Endometrium (tissue), 2 donors: ENCODE results near the gene L3MBTL4.

ENCODE experiments used
- FAIRE-seq: peaks from 2 replicates; lab custom pipeline; 2012; peaks lifted over from hg19 to GRCh38; lab: Jason Lieb, UNC
- donor health status: control.
- donor health status: control.

L3MBTL4 gene

GRCh38 chr18:5961097-5961827, 453.4 kb downstream of the L3MBTL4 start:
- no peak for FAIRE-seq

- FAIRE-seq: no peak
Observed at GRCh38 chr18:5958822-5959221, 455.9 kb downstream of the L3MBTL4 start.

DNA sequence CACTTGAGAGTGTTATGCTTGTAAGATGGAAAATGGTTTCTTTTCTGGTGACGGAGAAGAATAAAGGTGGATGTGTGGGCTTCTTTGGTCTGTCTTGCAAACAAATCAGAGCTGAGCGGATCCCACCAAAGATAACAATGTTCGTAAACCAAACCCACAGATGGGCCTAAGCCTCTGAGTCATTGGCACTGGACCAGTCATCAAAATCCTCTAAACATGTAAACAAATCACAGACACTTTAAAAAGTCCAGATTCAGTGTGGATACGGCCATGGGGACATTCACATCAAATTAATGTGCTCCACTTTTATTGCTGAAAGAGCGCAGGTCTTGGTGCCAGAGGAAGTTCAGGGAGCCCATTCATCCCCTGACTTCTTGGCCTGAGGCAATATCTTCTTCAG, 458.9 kb downstream of the L3MBTL4 start:
- FAIRE-seq: no peak

DNA sequence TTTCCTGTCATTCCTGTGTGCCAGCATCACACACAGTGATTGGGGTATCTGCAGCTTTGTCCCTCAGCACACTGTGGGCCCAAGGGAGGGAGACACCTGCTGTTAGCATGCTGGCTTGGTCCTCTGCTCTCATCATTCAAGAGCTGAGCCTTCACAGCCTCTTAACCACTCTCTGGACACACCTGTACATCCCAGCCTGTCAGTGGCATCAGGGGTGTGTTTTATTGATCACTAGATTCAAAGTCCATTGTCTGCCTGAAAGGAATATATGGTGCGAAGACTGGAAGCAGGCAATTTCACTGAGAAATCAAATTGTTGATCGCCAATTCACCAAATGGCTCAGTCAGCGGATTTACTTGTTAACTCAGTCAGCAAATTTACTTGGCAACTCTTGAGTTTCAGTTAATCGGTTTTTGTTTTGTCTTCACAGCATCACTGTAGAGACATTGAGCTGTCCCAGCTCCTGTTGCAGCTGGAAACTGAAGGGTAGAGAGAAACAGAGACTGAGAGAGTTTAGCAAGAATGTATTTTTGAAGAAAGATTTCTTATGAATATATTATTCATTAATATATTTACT, 463.1 kb downstream of the L3MBTL4 start:
- no peak for FAIRE-seq

- FAIRE-seq: no peak
Observed at GRCh38 chr18:5948781-5949180, 465.9 kb downstream of the L3MBTL4 start.

- no peak for FAIRE-seq
Observed at GRCh38 chr18:5948237-5948636, 466.5 kb downstream of the L3MBTL4 start.

- no peak for FAIRE-seq
Observed at GRCh38 chr18:5944448-5944847, 470.3 kb downstream of the L3MBTL4 start.

- FAIRE-seq: no peak
Observed at GRCh38 chr18:5943514-5943913, 471.2 kb downstream of the L3MBTL4 start.

DNA sequence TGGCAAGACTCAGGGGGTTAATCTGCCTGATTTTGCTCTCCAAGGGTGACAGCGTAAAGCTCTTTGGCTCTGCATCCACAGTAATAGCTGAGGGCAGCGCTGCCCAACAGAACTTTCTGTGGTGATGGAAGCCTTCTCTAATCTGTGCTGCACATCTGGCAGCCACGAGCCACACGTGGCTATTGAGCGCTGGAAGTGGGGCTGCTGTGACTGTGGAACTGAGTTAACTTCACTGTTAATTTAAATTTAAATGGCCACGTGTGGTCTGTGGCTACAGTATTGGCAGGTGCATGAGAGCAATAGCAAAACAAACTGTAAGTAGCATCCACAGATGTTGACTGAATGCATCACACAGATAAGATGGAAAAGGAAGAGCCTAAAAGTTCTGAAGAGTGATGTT, 472.1 kb downstream of the L3MBTL4 start:
- FAIRE-seq: no peak

DNA sequence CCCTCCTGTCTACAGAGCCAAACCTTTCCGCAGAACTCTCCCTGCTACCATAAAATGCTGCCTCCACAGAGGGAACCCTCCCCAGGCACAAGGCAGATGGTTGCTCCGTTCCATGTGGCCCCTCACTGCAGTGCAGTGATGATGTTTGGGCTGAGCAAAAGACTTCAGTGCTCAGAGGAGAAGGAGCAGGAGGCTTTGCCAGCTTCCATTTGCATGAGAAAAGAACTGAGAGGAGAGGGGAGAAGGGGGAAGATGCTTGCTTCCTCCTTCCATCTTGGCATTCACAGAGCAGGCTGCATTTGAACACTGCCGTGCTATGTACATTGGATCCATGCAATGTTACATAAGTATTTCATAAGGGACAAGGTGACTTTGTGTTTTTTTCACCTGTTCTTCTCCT, 472.8 kb downstream of the L3MBTL4 start:
- FAIRE-seq: no peak

DNA sequence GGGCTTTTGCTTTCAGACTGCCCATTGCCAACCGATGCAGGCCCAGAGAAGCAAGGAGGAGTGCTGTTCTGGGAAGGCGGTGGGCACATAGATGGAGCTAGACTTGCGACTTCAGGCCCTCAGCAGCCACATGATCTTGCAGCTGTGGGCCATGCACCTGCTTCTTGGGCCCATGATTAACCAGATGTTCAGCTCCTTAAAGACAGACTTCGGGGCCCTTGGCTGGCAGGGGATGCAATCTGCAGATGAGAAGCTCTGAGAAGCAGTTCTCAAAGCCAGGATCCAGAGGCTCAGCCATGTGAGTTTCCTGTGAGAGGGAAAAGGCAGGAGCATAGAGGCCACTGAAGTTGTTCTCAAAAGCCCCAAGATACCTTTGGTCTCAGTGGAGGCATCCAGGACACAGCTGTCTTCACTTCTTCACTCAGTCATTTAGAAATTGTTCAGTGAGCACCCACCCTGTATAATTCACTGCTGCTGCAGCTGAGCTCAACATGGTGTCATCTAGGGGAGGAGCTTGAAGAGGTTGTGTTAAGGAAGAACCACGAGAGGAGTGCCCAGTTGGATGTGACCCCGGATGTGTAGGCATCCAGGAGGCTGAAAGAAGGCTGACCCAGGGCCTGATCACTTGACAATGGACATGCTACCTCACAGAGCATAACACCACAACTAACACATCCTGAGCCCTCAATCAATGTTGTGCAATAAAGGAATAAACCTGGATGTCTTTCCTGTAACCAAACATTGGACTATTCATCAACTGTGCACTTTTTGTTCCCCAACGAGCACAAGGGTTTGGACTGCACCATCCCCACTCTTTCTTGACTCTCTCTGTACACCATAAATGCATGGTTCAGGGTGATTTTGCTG, 474.7 kb downstream of the L3MBTL4 start:
- FAIRE-seq: no peak

GRCh38 chr18:5937795-5938194, 476.9 kb downstream of the L3MBTL4 start:
- no peak for FAIRE-seq

DNA sequence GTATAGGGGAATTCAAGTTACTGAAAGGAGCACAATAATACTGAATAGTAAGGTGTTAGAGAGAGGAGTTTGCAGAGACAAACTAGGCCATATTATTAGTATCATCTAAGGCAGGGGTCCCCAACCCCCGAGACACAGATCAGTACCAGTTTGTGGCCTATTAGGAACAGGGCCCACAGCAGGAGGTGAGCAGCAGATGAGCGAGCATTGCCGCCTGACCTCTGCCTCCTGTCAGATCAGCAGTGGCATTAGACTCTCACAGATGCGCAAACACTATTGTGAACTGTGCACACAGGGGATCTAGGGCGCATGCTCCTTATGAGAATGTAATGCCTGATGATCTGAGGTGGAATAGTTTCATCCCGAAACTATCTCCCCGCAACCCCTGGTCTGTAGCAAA, 477.6 kb downstream of the L3MBTL4 start:
- FAIRE-seq: no peak

- FAIRE-seq: no peak
Observed at GRCh38 chr18:5930789-5931188, 483.9 kb downstream of the L3MBTL4 start.

DNA sequence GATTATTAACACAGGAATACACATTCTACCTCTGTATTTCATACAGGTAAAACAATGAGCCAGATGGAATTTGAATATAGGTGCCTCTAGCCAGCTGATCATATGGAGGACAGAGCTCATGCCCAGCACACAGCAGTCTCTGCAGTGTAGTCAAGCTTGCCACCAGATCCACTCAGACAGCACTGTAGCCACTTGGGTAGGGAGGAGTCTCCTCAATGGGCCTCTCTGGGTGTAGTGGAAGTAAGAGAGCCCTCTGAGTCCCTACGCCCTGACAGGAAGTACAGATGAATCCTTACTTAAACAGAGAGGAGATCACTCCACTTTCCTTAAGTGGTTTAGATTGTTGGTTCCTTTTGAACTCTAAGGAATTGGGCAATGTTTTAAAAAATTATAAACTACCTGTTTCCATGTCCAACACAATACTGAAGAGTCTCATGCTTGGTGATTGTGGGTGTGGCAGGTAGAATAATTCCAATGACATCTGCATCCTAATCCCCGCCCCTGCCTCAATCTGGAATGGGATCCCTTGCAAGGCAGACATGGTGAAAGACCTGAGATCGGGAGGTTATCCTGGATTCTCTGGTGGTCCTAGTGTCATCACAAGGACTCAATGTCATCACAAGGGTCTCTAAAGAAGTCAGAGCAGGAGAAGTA, 496.4 kb downstream of the L3MBTL4 start:
- FAIRE-seq: no peak

DNA sequence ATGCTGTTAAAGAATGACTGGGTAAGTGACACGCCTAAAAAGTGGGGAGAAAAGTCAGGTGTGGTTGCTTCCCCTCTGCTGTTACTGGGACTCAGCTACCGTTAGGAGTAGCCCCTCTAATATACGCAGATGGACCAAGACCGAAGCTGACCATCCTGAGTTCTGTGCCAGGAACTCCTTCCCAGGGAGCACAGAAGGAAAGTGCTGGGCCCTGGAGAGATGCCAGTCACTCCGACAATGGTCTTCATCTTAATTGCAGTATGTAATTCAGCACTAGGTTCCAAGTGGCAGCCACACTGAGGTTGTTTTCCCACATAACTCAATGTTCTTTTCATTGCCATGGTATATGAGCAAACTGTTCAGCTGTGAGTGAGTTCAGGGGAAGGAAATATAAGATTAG, 499.8 kb downstream of the L3MBTL4 start:
- FAIRE-seq: no peak

DNA sequence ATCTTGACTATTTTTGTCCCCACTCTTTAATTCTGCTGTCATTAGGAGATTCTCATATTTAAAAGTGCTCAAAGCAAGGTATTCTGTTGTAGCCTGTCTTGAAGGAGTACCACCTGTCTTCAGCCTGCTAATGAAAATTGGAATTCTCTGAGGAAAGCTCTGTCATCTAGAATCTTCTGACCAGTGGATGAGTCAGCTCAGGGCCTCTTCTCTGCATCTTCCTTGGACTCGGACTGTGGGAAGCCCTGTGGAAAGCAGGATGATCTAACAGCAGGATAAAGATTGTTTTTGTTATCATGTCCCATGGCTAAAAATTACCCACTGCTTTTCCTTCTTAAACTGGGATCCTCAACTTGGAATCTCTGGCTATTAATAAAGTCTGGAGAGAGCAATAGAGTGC, 500.7 kb downstream of the L3MBTL4 start:
- no peak for FAIRE-seq

GRCh38 chr18:5912566-5912965, 502.1 kb downstream of the L3MBTL4 start:
- FAIRE-seq: no peak

GRCh38 chr18:5909125-5909524, 505.6 kb downstream of the L3MBTL4 start:
- no peak for FAIRE-seq
